Pancreas (tissue), 10 donors: ENCODE results near the gene TIAM1. TPM values are rescaled to one million over a fixed set of nuclear protein-coding genes. Genes with fewer than 3 reads are reported as not detected.

Experiments used
- ATAC-seq, 4 donors: fragments of 200-7000 bp; cut with Tn5 transposase; one replicate each; pipeline versions ENCODE4 v1.8.0 to v1.9.1; 2020; ENCODE audit warnings: mild to moderate bottlenecking in 4 of 4, moderate library complexity in 4 of 4
- DNase-seq, 6 donors: peaks; one replicate each; pipeline ENCODE4 v3.0.0-alpha.2; 2020
- FAIRE-seq: peaks from 2 replicates; lab custom pipeline; 2012; peaks lifted over from hg19 to GRCh38; lab: Jason Lieb, UNC
- H3K27ac ChIP-seq, 4 donors: fragments of 200-600 bp; sonication (generic); 1 replicate in 3 of 4; 2 replicates in 1 of 4; pipeline versions ENCODE4 v1.5.0 to v1.8.0; 2020
- H3K27me3 ChIP-seq, 4 donors: fragments of 200-600 bp; one replicate each; pipeline ENCODE4 v1.8.0; 2021
- H3K36me3 ChIP-seq, 3 donors: fragments of 200-600 bp; sonication (generic) in 1 of 3; one replicate each; pipeline versions ENCODE4 v1.5.0 to v1.8.0; 2020 to 2021
- H3K4me1 ChIP-seq, 3 donors: fragments of 200-600 bp; one replicate each; pipeline ENCODE4 v1.8.0; 2021
- H3K4me3 ChIP-seq, 4 donors: fragments of 200-600 bp; sonication (generic) in 2 of 4; one replicate each; pipeline versions ENCODE4 v1.5.0 to v1.8.0; 2020 to 2021
- H3K9me3 ChIP-seq, 4 donors: fragments of 200-600 bp; one replicate each; pipeline ENCODE4 v1.8.0; 2021
- WGBS, 2 donors: extraction: QIAGEN DNeasy Blood & Tissue Kit; methylation state at CpG; one replicate each; pipeline ENCODE4 v1.1.7; 2013; 5-methylcytosine and 5-hydroxymethylcytosine counted together
- intact Hi-C, 3 donors: fragments of 100-400 bp; cut with DNase I; formaldehyde crosslinking; loops; one replicate each; pipeline versions ENCODE4 v1.11.1 to v1.14.2; 2022
- polyA plus RNA-seq, 2 donors: library from polyadenylated mRNA; stranded (reverse); fragments of 200-250 nt; gene quantifications; one replicate each; pipeline ENCODE4 v1.2.3, GENCODE V29; 2013
- total RNA-seq, 6 donors: library from RNA; stranded (reverse); fragmentation: NEBNext Ultra II Directional in 4 of 6; extraction: Animal tissue kit (Norgen Biotek cat#: 25700) in 4 of 6; gene quantifications; one replicate each; pipeline versions ENCODE4 v1.2.1 to v1.2.4, GENCODE V29; 2021 to 2023
- TF ChIP-seq, protein P1 (sequence below), 4 donors: fragments of 200-600 bp; sonication (generic) in 3 of 4; IDR thresholded peaks; one replicate each; pipeline versions ENCODE4 v1.5.0 to v1.8.0; 2021; ENCODE audit warnings: antibody characterized with exemption in 4 of 4
- donor health status: healthy with polysubstance abuse.
- donor health status: DM: no; HTN: no; CAD: no; lungs with moderate emphysema.
- donor health status: DM: no; HTN: no; CAD: no.
- donor health status: control.
- donor health status: control.
- donor health status: Bipolar disorder and iron deficiency.
- donor health status: DM: yes; HTN: yes; CAD: no.
- donor health status: DM: no; HTN: no; CAD: no.
- donor health status: DM: no; HTN: no; CAD: no.
- donor health status: DM: yes; HTN: yes; CAD: no.

The TIAM1 gene
- total and polyA plus RNA-seq, 8 donors, result 1.7 to 7.7 (median 4.0) TPM

DNA sequence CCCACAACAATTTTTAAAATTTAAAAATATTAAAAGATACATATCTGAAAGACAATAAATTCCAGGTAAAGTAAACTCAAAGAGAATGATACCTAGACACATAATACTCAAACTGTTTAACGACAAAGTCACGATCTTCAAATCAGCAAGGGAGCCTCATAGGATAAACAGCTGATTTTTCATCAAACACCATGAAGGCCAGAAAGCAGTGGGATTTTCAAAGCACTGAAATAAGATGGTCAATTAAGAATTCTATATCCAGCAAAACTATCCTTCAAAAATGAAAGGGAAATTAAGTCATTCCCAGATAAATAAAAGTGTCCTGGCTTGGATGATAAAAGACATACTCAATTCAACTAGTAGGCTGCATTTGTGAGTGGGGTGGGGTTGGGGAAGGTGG lies 100.5 kb downstream of the TIAM1 start:
- Histone ChIP-seq H3K9me3 (no peaks in the 10 kb centered on the region), H3K27me3 (no peaks in the 10 kb centered on the region), H3K36me3 (no peaks in the 10 kb centered on the region), H3K27ac (no peak overlapping the region), H3K4me3 (no peak overlapping the region), H3K4me1 (no peaks in the 10 kb centered on the region)
- DNase-seq (no peak), ATAC-seq (no peak), FAIRE-seq (no peak)
- WGBS, 2 donors, result 90 to 94% methylated on average over 2 of the region's 2 CpGs
- intact Hi-C loops, result no loop called here
- TF ChIP-seq, protein P1, sequence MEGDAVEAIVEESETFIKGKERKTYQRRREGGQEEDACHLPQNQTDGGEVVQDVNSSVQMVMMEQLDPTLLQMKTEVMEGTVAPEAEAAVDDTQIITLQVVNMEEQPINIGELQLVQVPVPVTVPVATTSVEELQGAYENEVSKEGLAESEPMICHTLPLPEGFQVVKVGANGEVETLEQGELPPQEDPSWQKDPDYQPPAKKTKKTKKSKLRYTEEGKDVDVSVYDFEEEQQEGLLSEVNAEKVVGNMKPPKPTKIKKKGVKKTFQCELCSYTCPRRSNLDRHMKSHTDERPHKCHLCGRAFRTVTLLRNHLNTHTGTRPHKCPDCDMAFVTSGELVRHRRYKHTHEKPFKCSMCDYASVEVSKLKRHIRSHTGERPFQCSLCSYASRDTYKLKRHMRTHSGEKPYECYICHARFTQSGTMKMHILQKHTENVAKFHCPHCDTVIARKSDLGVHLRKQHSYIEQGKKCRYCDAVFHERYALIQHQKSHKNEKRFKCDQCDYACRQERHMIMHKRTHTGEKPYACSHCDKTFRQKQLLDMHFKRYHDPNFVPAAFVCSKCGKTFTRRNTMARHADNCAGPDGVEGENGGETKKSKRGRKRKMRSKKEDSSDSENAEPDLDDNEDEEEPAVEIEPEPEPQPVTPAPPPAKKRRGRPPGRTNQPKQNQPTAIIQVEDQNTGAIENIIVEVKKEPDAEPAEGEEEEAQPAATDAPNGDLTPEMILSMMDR (IDR thresholded peaks at IDR 0.05), result no peak

- Histone ChIP-seq H3K36me3 (no peaks in the 10 kb centered on the region), H3K9me3 (no peaks in the 10 kb centered on the region), H3K4me1 (no peaks in the 10 kb centered on the region), H3K27me3 (no peaks in the 10 kb centered on the region), H3K27ac (no peak overlapping the region), H3K4me3 (no peak overlapping the region)
- intact Hi-C loops, result no loop called here
- 64 to 74% methylated on average over 5 of the region's 5 CpGs for WGBS, 2 donors
- no peak for FAIRE-seq
- ATAC-seq, result no peak
- TF ChIP-seq, protein P1 (IDR thresholded peaks at IDR 0.05), result no peak
- DNase-seq, result no peak
These were observed 107.5 kb downstream of the TIAM1 start for GRCh38 chr21:31236528-31236927.

DNA sequence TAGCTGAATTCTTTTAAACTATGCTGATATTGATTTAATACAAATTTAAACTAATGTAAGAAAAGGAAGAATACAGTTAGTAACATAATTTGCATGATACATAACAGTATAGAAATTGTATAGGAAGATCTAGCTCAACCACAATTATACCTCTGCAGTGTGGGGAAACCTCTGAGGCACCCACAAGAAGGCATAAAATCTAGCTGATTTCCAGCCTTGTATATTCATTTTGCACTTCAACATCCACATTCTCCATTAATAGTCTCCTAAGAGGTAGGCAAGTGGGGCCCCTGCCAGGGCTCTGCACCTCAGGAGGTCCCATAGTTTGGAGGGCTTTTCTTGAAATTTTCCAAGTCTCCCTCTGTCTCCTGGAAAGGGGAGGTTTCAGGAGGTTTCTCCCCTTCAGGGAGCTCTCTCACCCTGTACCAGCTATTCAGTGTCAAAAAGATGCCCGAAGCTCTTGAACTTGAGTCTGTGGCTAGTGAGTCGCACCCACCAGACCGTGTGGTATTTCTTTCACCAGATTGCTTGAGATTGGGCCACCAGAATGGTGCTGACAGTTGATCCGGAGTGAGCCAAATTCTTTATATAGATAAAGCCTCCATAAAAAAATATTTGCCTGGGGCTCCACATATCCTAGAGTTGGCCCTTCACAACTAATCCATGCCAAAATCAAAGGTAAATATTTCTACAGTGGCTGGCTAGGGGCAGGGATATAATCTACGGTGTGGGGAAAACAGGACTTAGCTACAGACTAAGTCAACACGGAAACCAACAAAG lies 108.2 kb downstream of the TIAM1 start:
- Histone ChIP-seq H3K27me3 (no peaks in the 10 kb centered on the region), H3K4me3 (no peak overlapping the region), H3K36me3 (no peaks in the 10 kb centered on the region), H3K9me3 (no peaks in the 10 kb centered on the region), H3K27ac (no peak overlapping the region), H3K4me1 (no peaks in the 10 kb centered on the region)
- ATAC-seq (no peak), FAIRE-seq (no peak), DNase-seq (no peak)
- TF ChIP-seq, protein P1 (IDR thresholded peaks at IDR 0.05), result no peak
- 51 to 56% methylated on average over 6 of the region's 6 CpGs for WGBS, 2 donors
- intact Hi-C loops, result no loop called here

DNA sequence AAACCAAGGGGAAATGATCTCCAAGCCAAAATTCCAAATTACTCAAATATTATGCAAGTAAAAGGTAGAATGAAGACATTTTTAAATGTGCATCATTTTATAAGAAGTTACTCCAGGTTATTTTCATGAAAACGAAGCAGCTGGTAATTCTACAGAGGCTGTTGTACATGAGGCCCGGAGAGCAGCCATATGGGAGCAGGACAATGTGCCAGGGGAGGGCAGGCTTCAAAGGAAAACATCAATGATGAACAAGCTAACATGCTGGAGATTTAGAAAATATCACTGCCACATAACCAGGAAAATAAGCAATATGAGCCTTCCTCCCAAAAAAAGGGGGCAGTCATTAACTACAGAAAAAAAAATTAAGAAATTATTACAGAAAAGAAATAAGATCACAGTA lies 109.1 kb downstream of the TIAM1 start:
- TF ChIP-seq, protein P1 (IDR thresholded peaks at IDR 0.05), result no peak
- ATAC-seq (no peak), FAIRE-seq (no peak), DNase-seq (no peak)
- Histone ChIP-seq H3K36me3 (no peaks in the 10 kb centered on the region), H3K27ac (no peak overlapping the region), H3K4me1 (no peaks in the 10 kb centered on the region), H3K4me3 (no peak overlapping the region), H3K27me3 (no peaks in the 10 kb centered on the region), H3K9me3 (no peaks in the 10 kb centered on the region)
- intact Hi-C loops, result no loop called here
- 62 to 69% methylated on average over 2 of the region's 2 CpGs for WGBS, 2 donors

GRCh38 chr21:31233711-31234110 lies 110.3 kb downstream of the TIAM1 start:
- no peak overlapping the region for H3K4me3 ChIP-seq
- DNase-seq (no peak), FAIRE-seq (no peak), ATAC-seq (no peak)
- intact Hi-C loops, result no loop called here
- no peaks in the 10 kb centered on the region for H3K4me1 ChIP-seq
- 85 to 86% methylated on average over 9 of the region's 9 CpGs for WGBS, 2 donors
- no peaks in the 10 kb centered on the region for H3K9me3 ChIP-seq
- H3K27me3 ChIP-seq, result no peaks in the 10 kb centered on the region
- TF ChIP-seq, protein P1 (IDR thresholded peaks at IDR 0.05), result no peak
- no peaks in the 10 kb centered on the region for H3K36me3 ChIP-seq
- H3K27ac ChIP-seq, result no peak overlapping the region
